ENCODE results near the gene EYA2. TPM values are rescaled to one million over a fixed set of nuclear protein-coding genes. Genes with fewer than 3 reads are reported as not detected.

Gene EYA2
- total and polyA plus RNA-seq, 2 of the 4 experiments (the other 2 are of a cell fraction): 2.3 to 5.4 TPM

DNA sequence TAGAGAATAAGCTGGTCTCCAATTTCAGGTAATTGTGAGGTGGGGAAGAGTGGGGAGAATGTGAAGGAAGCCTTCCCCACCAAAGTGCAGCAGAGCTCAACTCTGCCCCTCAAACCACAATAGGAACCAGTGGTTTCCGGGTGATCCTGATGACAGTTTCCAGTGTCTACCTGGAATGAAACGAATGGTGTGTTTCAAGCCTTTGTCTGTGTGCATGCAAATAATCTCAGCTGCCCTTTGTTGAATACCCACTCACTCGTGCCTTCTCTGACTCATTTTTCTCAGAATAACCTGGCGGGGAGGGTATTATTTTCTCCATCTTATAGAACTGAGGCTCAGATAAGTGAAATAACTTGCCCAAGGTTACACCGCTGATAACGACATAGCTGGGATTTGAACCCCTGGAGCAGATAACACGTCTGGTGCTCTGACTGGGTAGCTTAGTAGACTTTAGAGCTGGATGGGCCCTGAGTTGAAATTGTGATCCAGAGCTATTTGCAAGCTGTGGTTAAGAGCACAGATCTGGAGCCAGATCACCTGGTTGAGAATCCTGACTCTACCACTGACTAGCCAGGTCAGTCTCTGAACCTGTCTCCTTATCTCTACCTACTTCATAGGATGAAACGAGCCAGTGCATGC, 85.1 kb downstream of the EYA2 start:
- BruUV-seq (replicated peaks): no TSS peak
- TF ChIP-seq, protein P1, sequence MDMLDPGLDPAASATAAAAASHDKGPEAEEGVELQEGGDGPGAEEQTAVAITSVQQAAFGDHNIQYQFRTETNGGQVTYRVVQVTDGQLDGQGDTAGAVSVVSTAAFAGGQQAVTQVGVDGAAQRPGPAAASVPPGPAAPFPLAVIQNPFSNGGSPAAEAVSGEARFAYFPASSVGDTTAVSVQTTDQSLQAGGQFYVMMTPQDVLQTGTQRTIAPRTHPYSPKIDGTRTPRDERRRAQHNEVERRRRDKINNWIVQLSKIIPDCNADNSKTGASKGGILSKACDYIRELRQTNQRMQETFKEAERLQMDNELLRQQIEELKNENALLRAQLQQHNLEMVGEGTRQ (IDR thresholded peaks at IDR 0.05; ENCODE audit: low read depth, low read length): no peak
- TF ChIP-seq RAD21 (IDR thresholded peaks at IDR 0.05; ENCODE audit: low read length): no peak
- no peak for TF ChIP-seq RFX5 (IDR thresholded peaks at IDR 0.05; ENCODE audit: low read depth, low read length)
- no peak for TF ChIP-seq FOS (IDR thresholded peaks at IDR 0.05; ENCODE audit: low read depth, low read length)
- TF ChIP-seq POLR2A (IDR thresholded peaks at IDR 0.05; ENCODE audit: low read depth, low read length): no peak
- no peak for TF ChIP-seq MAZ (IDR thresholded peaks at IDR 0.05; ENCODE audit: borderline replicate concordance, low read depth, low read length)
- TF ChIP-seq CHD1 (IDR thresholded peaks at IDR 0.05; ENCODE audit: low read depth, low read length): no peak
- no peak for TF ChIP-seq RCOR1 (IDR thresholded peaks at IDR 0.05; ENCODE audit: insufficient replicate concordance, low read length)
- TF ChIP-seq, protein P2, sequence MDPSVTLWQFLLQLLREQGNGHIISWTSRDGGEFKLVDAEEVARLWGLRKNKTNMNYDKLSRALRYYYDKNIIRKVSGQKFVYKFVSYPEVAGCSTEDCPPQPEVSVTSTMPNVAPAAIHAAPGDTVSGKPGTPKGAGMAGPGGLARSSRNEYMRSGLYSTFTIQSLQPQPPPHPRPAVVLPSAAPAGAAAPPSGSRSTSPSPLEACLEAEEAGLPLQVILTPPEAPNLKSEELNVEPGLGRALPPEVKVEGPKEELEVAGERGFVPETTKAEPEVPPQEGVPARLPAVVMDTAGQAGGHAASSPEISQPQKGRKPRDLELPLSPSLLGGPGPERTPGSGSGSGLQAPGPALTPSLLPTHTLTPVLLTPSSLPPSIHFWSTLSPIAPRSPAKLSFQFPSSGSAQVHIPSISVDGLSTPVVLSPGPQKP (IDR thresholded peaks at IDR 0.05; ENCODE audit: borderline replicate concordance, low read depth, low read length): no peak
- no peak for TF ChIP-seq MXI1 (IDR thresholded peaks at IDR 0.05; ENCODE audit: borderline replicate concordance, low read depth, low read length)
- TF ChIP-seq NFE2L2 (IDR thresholded peaks at IDR 0.05; ENCODE audit: low read depth, low read length): no peak
- TF ChIP-seq CEBPB (IDR thresholded peaks at IDR 0.05; ENCODE audit: low read depth, low read length): no peak
- TF ChIP-seq, protein P3, sequence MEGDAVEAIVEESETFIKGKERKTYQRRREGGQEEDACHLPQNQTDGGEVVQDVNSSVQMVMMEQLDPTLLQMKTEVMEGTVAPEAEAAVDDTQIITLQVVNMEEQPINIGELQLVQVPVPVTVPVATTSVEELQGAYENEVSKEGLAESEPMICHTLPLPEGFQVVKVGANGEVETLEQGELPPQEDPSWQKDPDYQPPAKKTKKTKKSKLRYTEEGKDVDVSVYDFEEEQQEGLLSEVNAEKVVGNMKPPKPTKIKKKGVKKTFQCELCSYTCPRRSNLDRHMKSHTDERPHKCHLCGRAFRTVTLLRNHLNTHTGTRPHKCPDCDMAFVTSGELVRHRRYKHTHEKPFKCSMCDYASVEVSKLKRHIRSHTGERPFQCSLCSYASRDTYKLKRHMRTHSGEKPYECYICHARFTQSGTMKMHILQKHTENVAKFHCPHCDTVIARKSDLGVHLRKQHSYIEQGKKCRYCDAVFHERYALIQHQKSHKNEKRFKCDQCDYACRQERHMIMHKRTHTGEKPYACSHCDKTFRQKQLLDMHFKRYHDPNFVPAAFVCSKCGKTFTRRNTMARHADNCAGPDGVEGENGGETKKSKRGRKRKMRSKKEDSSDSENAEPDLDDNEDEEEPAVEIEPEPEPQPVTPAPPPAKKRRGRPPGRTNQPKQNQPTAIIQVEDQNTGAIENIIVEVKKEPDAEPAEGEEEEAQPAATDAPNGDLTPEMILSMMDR (conservative IDR thresholded peaks at IDR 0.05; ENCODE audit: low read depth, low read length): no peak
- no peak for TF ChIP-seq SMC3 (IDR thresholded peaks at IDR 0.05; ENCODE audit: low read depth, low read length)
- TF ChIP-seq BHLHE40 (IDR thresholded peaks at IDR 0.05; ENCODE audit: low read depth, low read length): no peak
- TF ChIP-seq MAFK (IDR thresholded peaks at IDR 0.05; ENCODE audit: low read depth, low read length): no peak
- CTCF ChIA-PET: no interaction called here
- H3K27me3 ChIP-seq (ENCODE audit: control insufficient read depth, insufficient read depth, low read length): no peaks in the 10 kb centered on the region
- H3K9ac ChIP-seq (ENCODE audit: low read depth, low read length): no peak overlapping the region
- no peak overlapping the region for H2BK5ac ChIP-seq (ENCODE audit: low read depth, low read length, poor library complexity, severe bottlenecking)
- no peak overlapping the region for H4K91ac ChIP-seq (ENCODE audit: insufficient read depth, low read depth, low read length)
- no peak overlapping the region for H3K14ac ChIP-seq (replicated peaks; ENCODE audit: low read depth, low read length)
- H3K79me1 ChIP-seq (ENCODE audit: low read depth in 1 of 2, low read length in 2 of 2): no peaks in the 10 kb centered on the region; a peak in 1 of 4 replicates
- H3K4ac ChIP-seq (ENCODE audit: low read depth, low read length): no peak overlapping the region
- in situ Hi-C loops (cut with MboI; ENCODE audit: low sequenced_read_pairs) (no loop called here), intact Hi-C loops (cut with micrococcal nuclease) (no loop called here), dilution Hi-C loops (cut with HindIII; ENCODE audit: low sequenced_read_pairs, unreplicated experiment) (no loop called here)
- no peak overlapping the region for H3K18ac ChIP-seq (ENCODE audit: low read depth, low read length)
- DNase-seq (no peak), ATAC-seq (ENCODE audit: low read depth) (no peak)
- no peak overlapping the region for H3K27ac ChIP-seq (ENCODE audit: insufficient read depth, low read length)
- no peak overlapping the region for H2AK5ac ChIP-seq (ENCODE audit: low read depth, low read length)
- no peak overlapping the region for H3K23ac ChIP-seq (ENCODE audit: low read depth, low read length)
- H3K56ac ChIP-seq (ENCODE audit: extremely low read depth, insufficient read depth, low read length): no peak overlapping the region
- H3K4me3 ChIP-seq (ENCODE audit: insufficient read depth, low read depth, low read length): no peak overlapping the region
- no peak overlapping the region for H4K8ac ChIP-seq (ENCODE audit: low read depth in 2 of 2, low read length in 2 of 2)
- H2AK9ac ChIP-seq (replicated peaks; ENCODE audit: low read depth, low read length, poor library complexity): no peak overlapping the region
- H3K9me1 ChIP-seq (ENCODE audit: insufficient read depth, low read length): peaks cover 3% of the 10 kb centered on the region; the same call in 1 of the 2 replicates
- H3K9me3 ChIP-seq (ENCODE audit: control insufficient read depth, insufficient read depth, low read length): no peaks in the 10 kb centered on the region; the same call in 1 of the 2 replicates
- no peaks in the 10 kb centered on the region for H3K36me3 ChIP-seq (ENCODE audit: control insufficient read depth, insufficient read depth, low read length)
- 95% methylated on average over 5 of the region's 8 CpGs; no CpG with 5 or more reads in 1 of the 2 experiments for WGBS, 2 experiments (ENCODE audit: extremely low coverage in 2 of 2, insufficient read length in 1 of 2)
- H3K4me2 ChIP-seq (ENCODE audit: low read depth, low read length): no peak overlapping the region
- no peaks in the 10 kb centered on the region for H4K20me1 ChIP-seq (ENCODE audit: insufficient read depth, low read length)
- H3K4me1 ChIP-seq (ENCODE audit: control insufficient read depth, insufficient read depth, low read length): no peaks in the 10 kb centered on the region; the same call in 1 of the 2 replicates
- H2BK120ac ChIP-seq (ENCODE audit: low read depth, low read length): no peak overlapping the region
- H2AFZ ChIP-seq (replicated peaks; ENCODE audit: low read length, poor library complexity): no peak overlapping the region
- no peak overlapping the region for H4K5ac ChIP-seq (ENCODE audit: low read depth, low read length)
- POLR2A ChIA-PET (ENCODE audit: unreplicated experiment): interaction anchor here (0.6 kb wide), 1 partner anchor 547 kb away, joined by 6 read pairs; no protein-coding TSS in a partner anchor
- no peak overlapping the region for H2BK15ac ChIP-seq (ENCODE audit: low read depth, low read length)
- no peak overlapping the region for H2BK20ac ChIP-seq (ENCODE audit: low read depth, low read length)

Data from IMR-90 (cell line).